GM12878 (cell line): ENCODE data around the gene UST. TPM values are rescaled to one million over a fixed set of nuclear protein-coding genes. Genes with fewer than 3 reads are reported as not detected.
A peak's percentile ranks its signal among the peaks of the same experiment; 100 is the strongest.

ENCODE experiments used
- BHLHE40 ChIP-seq, 2 experiments: fragments of 450-650 bp in 1 of 2; IDR thresholded peaks; 2 replicates each; pipeline ENCODE4 v1.6.1; 2011 to 2017; ENCODE audit warnings: low read depth in 2 of 2, borderline replicate concordance in 1 of 2, improper control_type of control experiment in 1 of 2, low read length in 1 of 2, mild to moderate bottlenecking in 1 of 2
- DPF2 ChIP-seq: fragments of 450-650 bp; IDR thresholded peaks from 2 replicates; pipeline ENCODE4 v1.6.1; 2017; ENCODE audit warnings: mild to moderate bottlenecking
- EGR1 ChIP-seq, 2 experiments: IDR thresholded peaks; 1 replicate in 1 of 2; 2 replicates in 1 of 2; pipeline ENCODE4 v1.6.1; 2011 to 2012; ENCODE audit warnings: low read depth in 2 of 2, low read length in 2 of 2, borderline replicate concordance in 1 of 2, mild to moderate bottlenecking in 1 of 2, moderate library complexity in 1 of 2
- EZH2 ChIP-seq: IDR thresholded peaks from 2 replicates; pipeline ENCODE4 v1.6.1; 2012; ENCODE audit warnings: low read depth, mild to moderate bottlenecking, control low read depth, inconsistent platforms, low read length, borderline replicate concordance; ENCODE audit not compliant: control insufficient read depth
- FOXK2 ChIP-seq: fragments of 450-650 bp; IDR thresholded peaks from 2 replicates; pipeline ENCODE4 v1.6.1; 2017; ENCODE audit warnings: mild to moderate bottlenecking, moderate library complexity
- IKZF1 ChIP-seq: fragments of 450-650 bp; conservative IDR thresholded peaks from 2 replicates; pipeline ENCODE4 v1.6.1; 2017; ENCODE audit warnings: antibody characterized with exemption, mild to moderate bottlenecking
- MEF2B ChIP-seq: fragments of 450-650 bp; IDR thresholded peaks from 2 replicates; pipeline ENCODE4 v1.6.1; 2018; ENCODE audit warnings: mild to moderate bottlenecking, moderate library complexity; ENCODE audit not compliant: partially characterized antibody, poor library complexity, severe bottlenecking
- MYC ChIP-seq: IDR thresholded peaks from 2 replicates; pipeline ENCODE4 v1.6.1; 2011; ENCODE audit warnings: mild to moderate bottlenecking, low read length, moderate library complexity, inconsistent platforms; ENCODE audit not compliant: insufficient read depth, insufficient replicate concordance, insufficient read length, severe bottlenecking
- POLR2AphosphoS5 ChIP-seq: IDR thresholded peaks from 2 replicates; pipeline ENCODE4 v1.6.1; 2011; ENCODE audit warnings: mild to moderate bottlenecking, low read length, inconsistent platforms
- RUNX3 ChIP-seq: IDR thresholded peaks from 2 replicates; pipeline ENCODE4 v1.6.1; 2012; ENCODE audit warnings: low read length, inconsistent platforms
- SIN3A ChIP-seq: IDR thresholded peaks from 2 replicates; pipeline ENCODE4 v1.6.1; 2012; ENCODE audit warnings: low read depth, low read length, improper control_type of control experiment
- SMC3 ChIP-seq: IDR thresholded peaks from 2 replicates; pipeline ENCODE4 v1.6.1; 2011; ENCODE audit warnings: low read length, improper control_type of control experiment, borderline replicate concordance
- YY1 ChIP-seq: IDR thresholded peaks from 2 replicates; pipeline ENCODE4 v1.6.1; 2011; ENCODE audit warnings: low read depth, mild to moderate bottlenecking, low read length
- ZNF384 ChIP-seq: IDR thresholded peaks from 2 replicates; pipeline ENCODE4 v1.6.1; 2012; ENCODE audit warnings: low read depth, mild to moderate bottlenecking, low read length, improper control_type of control experiment, borderline replicate concordance
- polyA plus RNA-seq, 11 experiments: library from polyadenylated mRNA; depleted of rRNA in 4 of 11; unstranded in 6 of 11; stranded (reverse) in 5 of 11; fragments of >200 nt; fragmentation: Nextera tagmentation in 4 of 11; fragmentation: Illumina TruSeq in 1 of 11; extraction: Ambion mirVana in 4 of 11; extraction: Trizol in 1 of 11; gene quantifications; 1 replicate in 1 of 11; 2 replicates in 10 of 11; pipeline versions ENCODE4 v1.2.1 to v1.2.3, GENCODE V29; 2011 to 2016; ENCODE audit warnings: inconsistent platforms in 2 of 11, missing spikeins in 2 of 11, low read depth in 1 of 11
- total RNA-seq, 4 experiments: library from RNA; depleted of rRNA in 3 of 4; stranded (reverse); fragments of >200 nt in 3 of 4; fragmentation: Illumina TruSeq in 1 of 4; extraction: Trizol in 1 of 4; gene quantifications; 2 replicates each; pipeline versions ENCODE4 v1.2.1 to v1.2.3, GENCODE V29; 2013 to 2021
- TF ChIP-seq, protein P1 (sequence below): IDR thresholded peaks from 2 replicates; pipeline ENCODE4 v1.6.1; 2011; ENCODE audit warnings: mild to moderate bottlenecking, low read depth, low read length, moderate library complexity; ENCODE audit not compliant: insufficient replicate concordance
- TF ChIP-seq, protein P2 (sequence below): fragments of 450-650 bp; IDR thresholded peaks from 2 replicates; pipeline ENCODE4 v1.6.1; 2018; ENCODE audit warnings: mild to moderate bottlenecking, low read depth, moderate library complexity; ENCODE audit not compliant: partially characterized antibody
- TF ChIP-seq, protein P3 (sequence below): fragments of 450-650 bp; IDR thresholded peaks from 2 replicates; pipeline ENCODE4 v1.6.1; 2017; ENCODE audit warnings: mild to moderate bottlenecking, low read depth, inconsistent platforms; ENCODE audit not compliant: poor library complexity, severe bottlenecking
- TF ChIP-seq, protein P4 (sequence below): fragments of 450-650 bp; IDR thresholded peaks from 2 replicates; pipeline ENCODE4 v1.6.1; 2017; ENCODE audit warnings: low read depth, mild to moderate bottlenecking, moderate library complexity

UST gene
- total and polyA plus RNA-seq, 10 of the 15 experiments (the other 5 are each of a cell fraction or from before 2014, with no cell fraction given) = 0.74 to 43.3 (median 2.2) TPM

DNA sequence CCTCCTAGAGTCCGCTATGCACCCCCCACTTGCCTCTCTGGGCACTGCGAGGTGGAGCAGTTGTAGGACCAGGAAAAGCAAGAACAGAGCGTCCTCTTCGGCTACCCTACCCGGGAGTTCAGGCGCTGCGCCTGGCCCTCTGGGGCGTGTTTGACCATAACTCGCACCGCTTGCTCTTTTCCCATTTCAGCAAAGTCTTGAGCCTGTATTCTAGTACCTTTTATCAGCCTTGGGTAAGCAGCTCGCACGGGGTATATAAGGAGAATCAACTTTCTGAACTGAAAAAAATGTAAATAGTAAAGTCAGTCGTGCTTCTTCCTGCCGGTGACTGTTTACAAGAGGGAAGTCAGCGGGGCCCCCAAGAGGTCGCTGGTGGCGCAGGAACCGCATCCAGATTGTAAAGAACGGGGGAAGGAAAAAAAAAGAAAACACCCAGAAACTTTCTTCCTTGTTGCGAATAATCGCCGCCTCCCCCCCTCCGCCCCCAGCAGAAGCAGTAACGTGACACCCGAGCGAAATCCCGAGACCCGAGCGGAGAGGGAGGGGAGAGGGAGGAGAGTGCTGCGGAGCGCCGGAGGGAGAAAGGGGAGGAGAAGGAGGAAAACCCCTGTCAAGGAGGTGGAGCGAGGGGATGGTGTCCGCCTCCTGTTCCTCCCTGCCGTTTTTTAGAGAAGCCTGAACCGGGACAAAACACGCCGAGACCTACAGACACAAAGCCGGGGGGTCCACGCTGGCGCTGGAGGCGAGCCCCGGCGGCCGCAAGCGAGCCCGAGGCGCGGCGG, at the start of gene UST (continued):
- TF ChIP-seq EZH2 = 0 out of 2 replicates have a peak, but pooled peaks have one; percentile 24
- peak; percentile 52; the same call in 1 of the 2 replicates for TF ChIP-seq POLR2AphosphoS5
- 0 out of 2 replicates have a peak, but pooled peaks have one; percentile 27 for TF ChIP-seq RUNX3
- TF ChIP-seq BHLHE40 (IDR thresholded peaks at IDR 0.05; ENCODE audit: borderline replicate concordance in 1 of 2, low read depth in 2 of 2, low read length in 1 of 2) = peak; percentile 79 to 86
- TF ChIP-seq EGR1 (IDR thresholded peaks at IDR 0.05; ENCODE audit: borderline replicate concordance in 1 of 2, low read depth in 2 of 2, low read length in 2 of 2) = 0 out of 3 replicates have a peak, but pooled peaks of 1 of the 2 experiments have one; percentile 39
- TF ChIP-seq, protein P1, sequence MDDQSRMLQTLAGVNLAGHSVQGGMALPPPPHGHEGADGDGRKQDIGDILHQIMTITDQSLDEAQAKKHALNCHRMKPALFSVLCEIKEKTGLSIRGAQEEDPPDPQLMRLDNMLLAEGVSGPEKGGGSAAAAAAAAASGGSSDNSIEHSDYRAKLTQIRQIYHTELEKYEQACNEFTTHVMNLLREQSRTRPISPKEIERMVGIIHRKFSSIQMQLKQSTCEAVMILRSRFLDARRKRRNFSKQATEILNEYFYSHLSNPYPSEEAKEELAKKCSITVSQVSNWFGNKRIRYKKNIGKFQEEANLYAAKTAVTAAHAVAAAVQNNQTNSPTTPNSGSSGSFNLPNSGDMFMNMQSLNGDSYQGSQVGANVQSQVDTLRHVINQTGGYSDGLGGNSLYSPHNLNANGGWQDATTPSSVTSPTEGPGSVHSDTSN = no peak
- peak; percentile 70; the same call in 1 of the 2 replicates for TF ChIP-seq SIN3A
- TF ChIP-seq, protein P2, sequence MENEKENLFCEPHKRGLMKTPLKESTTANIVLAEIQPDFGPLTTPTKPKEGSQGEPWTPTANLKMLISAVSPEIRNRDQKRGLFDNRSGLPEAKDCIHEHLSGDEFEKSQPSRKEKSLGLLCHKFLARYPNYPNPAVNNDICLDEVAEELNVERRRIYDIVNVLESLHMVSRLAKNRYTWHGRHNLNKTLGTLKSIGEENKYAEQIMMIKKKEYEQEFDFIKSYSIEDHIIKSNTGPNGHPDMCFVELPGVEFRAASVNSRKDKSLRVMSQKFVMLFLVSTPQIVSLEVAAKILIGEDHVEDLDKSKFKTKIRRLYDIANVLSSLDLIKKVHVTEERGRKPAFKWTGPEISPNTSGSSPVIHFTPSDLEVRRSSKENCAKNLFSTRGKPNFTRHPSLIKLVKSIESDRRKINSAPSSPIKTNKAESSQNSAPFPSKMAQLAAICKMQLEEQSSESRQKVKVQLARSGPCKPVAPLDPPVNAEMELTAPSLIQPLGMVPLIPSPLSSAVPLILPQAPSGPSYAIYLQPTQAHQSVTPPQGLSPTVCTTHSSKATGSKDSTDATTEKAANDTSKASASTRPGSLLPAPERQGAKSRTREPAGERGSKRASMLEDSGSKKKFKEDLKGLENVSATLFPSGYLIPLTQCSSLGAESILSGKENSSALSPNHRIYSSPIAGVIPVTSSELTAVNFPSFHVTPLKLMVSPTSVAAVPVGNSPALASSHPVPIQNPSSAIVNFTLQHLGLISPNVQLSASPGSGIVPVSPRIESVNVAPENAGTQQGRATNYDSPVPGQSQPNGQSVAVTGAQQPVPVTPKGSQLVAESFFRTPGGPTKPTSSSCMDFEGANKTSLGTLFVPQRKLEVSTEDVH = no peak
- TF ChIP-seq, protein P3, sequence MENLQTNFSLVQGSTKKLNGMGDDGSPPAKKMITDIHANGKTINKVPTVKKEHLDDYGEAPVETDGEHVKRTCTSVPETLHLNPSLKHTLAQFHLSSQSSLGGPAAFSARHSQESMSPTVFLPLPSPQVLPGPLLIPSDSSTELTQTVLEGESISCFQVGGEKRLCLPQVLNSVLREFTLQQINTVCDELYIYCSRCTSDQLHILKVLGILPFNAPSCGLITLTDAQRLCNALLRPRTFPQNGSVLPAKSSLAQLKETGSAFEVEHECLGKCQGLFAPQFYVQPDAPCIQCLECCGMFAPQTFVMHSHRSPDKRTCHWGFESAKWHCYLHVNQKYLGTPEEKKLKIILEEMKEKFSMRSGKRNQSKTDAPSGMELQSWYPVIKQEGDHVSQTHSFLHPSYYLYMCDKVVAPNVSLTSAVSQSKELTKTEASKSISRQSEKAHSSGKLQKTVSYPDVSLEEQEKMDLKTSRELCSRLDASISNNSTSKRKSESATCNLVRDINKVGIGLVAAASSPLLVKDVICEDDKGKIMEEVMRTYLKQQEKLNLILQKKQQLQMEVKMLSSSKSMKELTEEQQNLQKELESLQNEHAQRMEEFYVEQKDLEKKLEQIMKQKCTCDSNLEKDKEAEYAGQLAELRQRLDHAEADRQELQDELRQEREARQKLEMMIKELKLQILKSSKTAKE = peak; percentile 32
- peak; percentile 88 for TF ChIP-seq ZNF384
- TF ChIP-seq MYC = no peak
- TF ChIP-seq DPF2 = no peak
- TF ChIP-seq YY1 = peak; percentile 34; the same call in 1 of the 2 replicates
- peak; percentile 47; the same call in 1 of the 2 replicates for TF ChIP-seq SMC3
- TF ChIP-seq, protein P4, sequence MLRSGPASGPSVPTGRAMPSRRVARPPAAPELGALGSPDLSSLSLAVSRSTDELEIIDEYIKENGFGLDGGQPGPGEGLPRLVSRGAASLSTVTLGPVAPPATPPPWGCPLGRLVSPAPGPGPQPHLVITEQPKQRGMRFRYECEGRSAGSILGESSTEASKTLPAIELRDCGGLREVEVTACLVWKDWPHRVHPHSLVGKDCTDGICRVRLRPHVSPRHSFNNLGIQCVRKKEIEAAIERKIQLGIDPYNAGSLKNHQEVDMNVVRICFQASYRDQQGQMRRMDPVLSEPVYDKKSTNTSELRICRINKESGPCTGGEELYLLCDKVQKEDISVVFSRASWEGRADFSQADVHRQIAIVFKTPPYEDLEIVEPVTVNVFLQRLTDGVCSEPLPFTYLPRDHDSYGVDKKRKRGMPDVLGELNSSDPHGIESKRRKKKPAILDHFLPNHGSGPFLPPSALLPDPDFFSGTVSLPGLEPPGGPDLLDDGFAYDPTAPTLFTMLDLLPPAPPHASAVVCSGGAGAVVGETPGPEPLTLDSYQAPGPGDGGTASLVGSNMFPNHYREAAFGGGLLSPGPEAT = peak; percentile 70; the same call in 1 of the 2 replicates
- peak; percentile 54 for TF ChIP-seq FOXK2
- TF ChIP-seq IKZF1 = no peak; the same call in 1 of the 2 replicates
- no peak for TF ChIP-seq MEF2B
